CD4-positive, alpha-beta memory T cell (primary cell): Measurements from ENCODE around the gene CREG1. TPM values are rescaled to one million over a fixed set of nuclear protein-coding genes. Genes with fewer than 3 reads are reported as not detected.

ENCODE experiments used
- CTCF ChIA-PET: fragments of 350-600 bp; sonication (Branson Sonifier 250); formaldehyde crosslinking; loops from one replicate; lab custom pipeline; 2021; ENCODE audit warnings: inconsistent platforms; ENCODE audit not compliant: partially characterized antibody; lab: Charles Lee
- POLR2A ChIA-PET: fragments of 350-600 bp; sonication (Branson Sonifier 250); formaldehyde crosslinking; loops from one replicate; lab custom pipeline; 2021; ENCODE audit not compliant: partially characterized antibody; lab: Charles Lee
- DNase-seq, 5 donors: peaks; one replicate each; pipeline versions ENCODE4 v3.0.0 to v3.0.0-alpha.2; 2020 to 2022; ENCODE audit warnings: mixed read lengths in 1 of 5
- H3K27ac ChIP-seq: one replicate; pipeline ENCODE4 v1.7.0; 2013; ENCODE audit warnings: low read depth, low read length
- H3K27me3 ChIP-seq: 2 replicates; pipeline ENCODE4 v1.7.0; 2013; ENCODE audit warnings: mild to moderate bottlenecking, low read length, moderate library complexity; ENCODE audit not compliant: insufficient read depth
- H3K36me3 ChIP-seq: 2 replicates; pipeline ENCODE4 v1.7.0; 2013; ENCODE audit warnings: mild to moderate bottlenecking, low read length, moderate library complexity; ENCODE audit not compliant: insufficient read depth
- H3K4me1 ChIP-seq: 2 replicates; pipeline ENCODE4 v1.7.0; 2013; ENCODE audit warnings: mild to moderate bottlenecking, low read length, moderate library complexity; ENCODE audit not compliant: insufficient read depth
- H3K4me3 ChIP-seq, 2 donors: one replicate each; pipeline ENCODE4 v1.7.0; 2013; ENCODE audit warnings: low read length in 2 of 2, mild to moderate bottlenecking in 1 of 2
- H3K9me3 ChIP-seq, 2 donors: one replicate each; pipeline ENCODE4 v1.7.0; 2013; ENCODE audit warnings: low read length in 2 of 2, control low read depth in 1 of 2; ENCODE audit not compliant: control insufficient read depth in 1 of 2
- H3K27ac Mint-ChIP-seq, 7 donors: one replicate each; pipeline ENCODE4 v1.8.0; 2020 to 2021; ENCODE audit warnings: mixed read lengths in 7 of 7, mild to moderate bottlenecking in 6 of 7, inconsistent platforms in 3 of 7, moderate library complexity in 3 of 7
- H3K27me3 Mint-ChIP-seq, 2 donors: one replicate each; pipeline ENCODE4 v1.8.0; 2020 to 2021; ENCODE audit warnings: mixed read lengths in 2 of 2
- H3K36me3 Mint-ChIP-seq, 2 donors: one replicate each; pipeline ENCODE4 v1.8.0; 2020 to 2021; ENCODE audit warnings: mixed read lengths in 2 of 2, inconsistent platforms in 1 of 2, mild to moderate bottlenecking in 1 of 2
- H3K4me1 Mint-ChIP-seq, 4 donors: one replicate each; pipeline ENCODE4 v1.8.0; 2020 to 2021; ENCODE audit warnings: mixed read lengths in 4 of 4, mild to moderate bottlenecking in 1 of 4
- H3K4me3 Mint-ChIP-seq, 8 donors: one replicate each; pipeline ENCODE4 v1.8.0; 2020 to 2021; ENCODE audit warnings: mixed read lengths in 8 of 8, mild to moderate bottlenecking in 7 of 8, moderate library complexity in 6 of 8, inconsistent platforms in 3 of 8
- H3K9me3 Mint-ChIP-seq, 8 donors: one replicate each; pipeline ENCODE4 v1.8.0; 2020 to 2021; ENCODE audit warnings: mixed read lengths in 8 of 8, mild to moderate bottlenecking in 5 of 8, inconsistent platforms in 3 of 8, moderate library complexity in 1 of 8
- intact Hi-C: fragments of 100-400 bp; cut with micrococcal nuclease; formaldehyde crosslinking; loops from one replicate; pipeline ENCODE4 v1.15.1; 2023
- polyA plus RNA-seq, 2 donors: library from polyadenylated mRNA; unstranded; fragments of 300-500 nt; fragmentation: Illumina TruSeq; gene quantifications; one replicate each; pipeline ENCODE4 v1.2.3, GENCODE V29; 2021
- total RNA-seq, 2 experiments: library from RNA; stranded (reverse); gene quantifications; one replicate each; pipeline ENCODE4 v1.2.3, GENCODE V29; 2021

The CREG1 gene
- total and polyA plus RNA-seq, 4 experiments from 2014 or later: 19.4 to 27.7 (median 21.3) TPM

DNA sequence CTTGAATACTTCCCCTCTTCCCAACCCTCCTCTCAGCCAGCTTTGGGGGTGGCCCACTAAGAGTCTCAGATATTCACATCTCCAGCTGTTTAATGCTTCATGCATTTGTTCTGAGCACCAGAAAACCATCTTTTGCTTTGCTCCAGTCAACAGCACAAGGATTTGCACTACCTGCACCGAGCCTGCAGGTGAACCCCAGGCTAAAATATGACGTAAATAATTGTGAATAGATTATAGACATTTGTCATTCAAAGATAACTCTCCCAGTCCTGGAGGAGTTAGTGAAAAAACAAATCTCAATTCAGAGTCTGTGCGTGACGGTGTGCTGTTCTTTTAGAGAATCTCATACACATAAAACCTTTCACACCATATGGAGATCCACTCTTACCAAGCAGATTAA is 42.7 kb downstream of the CREG1 start:
- Histone ChIP-seq H3K9me3 (no peaks in the 10 kb centered on the region), H3K4me3 (no peak overlapping the region), H3K4me1 (peaks cover 97% of the 10 kb centered on the region), H3K27me3 (no peaks in the 10 kb centered on the region), H3K27ac (peak overlapping the region; percentile 16), H3K36me3 (peaks cover 3% of the 10 kb centered on the region)
- Mint-ChIP-seq H3K4me1 (peaks cover 55 to 92% (median 75%) of the 10 kb centered on the region in 4 donors), H3K27ac (peak overlapping the region; percentile 84 to 100 (median 89)), H3K27me3 (no peaks in the 10 kb centered on the region), H3K4me3 (peak overlapping the region; percentile 60 to 90 (median 84)), H3K9me3 (no peaks in the 10 kb centered on the region), H3K36me3 (peaks cover 52 to 77% of the 10 kb centered on the region in 2 donors)
- intact Hi-C loops: no loop called here
- DNase-seq: no peak
- ChIA-PET CTCF (interaction anchor here (1.5 to 1.6 kb wide), 2 partner anchors 15 to 37 kb away, joined by 3 read pairs; no protein-coding TSS in a partner anchor), POLR2A (interaction anchor here (0.7 to 4.9 kb wide), 4 partner anchors 8 to 56 kb away, joined by 3 to 26 read pairs (median 6); partner anchors contain the start of gene CD247)

GRCh38 chr1:167510244-167510643 is 43.3 kb downstream of the CREG1 start:
- intact Hi-C loops: no loop called here
- Histone ChIP-seq H3K9me3 (no peaks in the 10 kb centered on the region), H3K27me3 (no peaks in the 10 kb centered on the region), H3K36me3 (peaks cover 3% of the 10 kb centered on the region), H3K4me3 (peak overlapping the region; percentile 5 to 15), H3K27ac (peak overlapping the region; percentile 16), H3K4me1 (peaks cover 97% of the 10 kb centered on the region)
- no peak for DNase-seq
- no peaks in the 10 kb centered on the region for H3K27me3 Mint-ChIP-seq
- no peaks in the 10 kb centered on the region for H3K9me3 Mint-ChIP-seq
- peaks cover 57 to 92% (median 75%) of the 10 kb centered on the region in 4 donors for H3K4me1 Mint-ChIP-seq
- peaks cover 48 to 77% of the 10 kb centered on the region in 2 donors for H3K36me3 Mint-ChIP-seq
- POLR2A ChIA-PET: interaction anchor here (0.7 to 4.9 kb wide), 12 partner anchors 9 to 62 kb away, joined by 3 to 26 read pairs (median 4); partner anchors contain the start of gene CD247
- CTCF ChIA-PET: interaction anchor here (1.2 to 2.9 kb wide), 5 partner anchors 8 to 37 kb away, joined by 3 to 25 read pairs (median 3); partner anchors contain the start of gene CD247
- H3K4me3 Mint-ChIP-seq: peak overlapping the region; percentile 60 to 90 (median 82)
- peak overlapping the region; percentile 4 to 100 (median 89) for H3K27ac Mint-ChIP-seq

DNA sequence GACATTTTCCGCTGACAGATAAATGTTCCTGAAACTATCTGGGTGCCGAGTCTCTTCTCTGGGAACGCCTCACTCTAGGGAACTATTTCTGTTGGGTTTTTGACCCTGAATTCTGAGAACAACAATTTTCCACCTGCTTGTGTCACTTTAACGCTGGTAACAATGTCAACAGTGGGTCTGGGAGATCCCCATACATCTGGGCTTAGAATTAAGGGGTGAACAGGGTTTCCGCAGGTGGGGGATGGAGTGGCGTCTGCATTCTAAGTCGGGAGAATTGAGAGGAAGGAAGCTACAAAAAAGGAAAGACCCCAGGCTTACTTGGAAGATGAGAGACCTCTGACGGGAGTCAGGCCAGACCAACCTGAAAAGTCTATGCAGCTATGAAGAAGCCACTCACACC is 44.0 kb downstream of the CREG1 start:
- POLR2A ChIA-PET: interaction anchor here (0.7 to 4.9 kb wide), 13 partner anchors 8 to 62 kb away, joined by 3 to 26 read pairs (median 3); partner anchors contain the start of gene CD247
- H3K27me3 ChIP-seq: no peaks in the 10 kb centered on the region
- Mint-ChIP-seq H3K4me3 (peak overlapping the region; percentile 24 to 90 (median 76)), H3K4me1 (peaks cover 62 to 95% (median 77%) of the 10 kb centered on the region in 4 donors), H3K27me3 (no peaks in the 10 kb centered on the region), H3K36me3 (peaks cover 53 to 77% of the 10 kb centered on the region in 2 donors), H3K9me3 (no peaks in the 10 kb centered on the region), H3K27ac (peak overlapping the region; percentile 4 to 100 (median 91))
- CTCF ChIA-PET: interaction anchor here (1.2 to 2.9 kb wide), 4 partner anchors 8 to 25 kb away, joined by 3 to 25 read pairs (median 4); partner anchors contain the start of gene CD247
- H3K4me1 ChIP-seq: peaks cover 97% of the 10 kb centered on the region
- intact Hi-C loops: no loop called here
- H3K36me3 ChIP-seq: peaks cover 4% of the 10 kb centered on the region
- no peaks in the 10 kb centered on the region for H3K9me3 ChIP-seq
- H3K4me3 ChIP-seq: peak overlapping the region in 1 of 2 donors; percentile 5
- peak overlapping the region; percentile 23 for H3K27ac ChIP-seq
- DNase-seq: peak in 2 of 5 donors; percentile 37 to 72

GRCh38 chr1:167507719-167508118 is 45.8 kb downstream of the CREG1 start:
- H3K9me3 Mint-ChIP-seq: no peaks in the 10 kb centered on the region
- no peaks in the 10 kb centered on the region for H3K27me3 ChIP-seq
- peak overlapping the region in 2 of 8 donors; percentile 47 to 86 for H3K4me3 Mint-ChIP-seq
- no peak for DNase-seq
- H3K4me1 Mint-ChIP-seq: peaks cover 71 to 98% (median 83%) of the 10 kb centered on the region in 4 donors
- peak overlapping the region; percentile 1 for H3K27ac ChIP-seq
- no peak overlapping the region for H3K4me3 ChIP-seq
- peaks cover 67 to 83% of the 10 kb centered on the region in 2 donors for H3K36me3 Mint-ChIP-seq
- peaks cover 12% of the 10 kb centered on the region for H3K36me3 ChIP-seq
- CTCF ChIA-PET: interaction anchor here (0.8 to 2.9 kb wide), 4 partner anchors 10 to 65 kb away, joined by 3 to 25 read pairs (median 4); partner anchors contain the start of gene CD247
- no peaks in the 10 kb centered on the region for H3K9me3 ChIP-seq
- POLR2A ChIA-PET: interaction anchor here (1.2 to 17.1 kb wide), 6 partner anchors 9 to 61 kb away, joined by 3 to 236 read pairs (median 6); partner anchors contain the start of gene CD247
- peak overlapping the region in 5 of 7 donors; percentile 32 to 100 (median 70) for H3K27ac Mint-ChIP-seq
- peaks cover 98% of the 10 kb centered on the region for H3K4me1 ChIP-seq
- intact Hi-C loops: loop anchor here (1.0 kb wide), 1 partner anchor 11 kb away; the partner anchor contains the start of gene CD247
- no peaks in the 10 kb centered on the region for H3K27me3 Mint-ChIP-seq

DNA sequence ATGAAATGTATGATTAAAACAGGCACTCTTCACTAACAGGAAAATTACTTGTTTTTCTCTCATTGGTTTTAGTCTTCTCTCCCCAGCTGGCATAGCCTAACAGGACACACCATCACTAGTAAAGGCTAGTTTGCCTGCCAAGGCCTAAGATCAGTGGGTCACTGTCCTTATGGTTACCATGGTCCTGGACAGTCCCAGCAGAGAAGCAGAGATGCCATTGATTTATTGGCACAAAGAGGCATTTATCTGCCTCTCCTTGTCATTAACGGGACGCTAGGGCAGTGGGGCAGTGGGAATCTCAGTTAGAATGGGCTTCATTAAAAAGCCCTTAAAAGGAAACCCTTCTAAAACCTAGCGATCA is 49.1 kb downstream of the CREG1 start:
- H3K4me3 Mint-ChIP-seq: peak overlapping the region in 7 of 8 donors; percentile 6 to 88 (median 27)
- H3K4me3 ChIP-seq: no peak overlapping the region
- no peaks in the 10 kb centered on the region for H3K9me3 ChIP-seq
- no peak for DNase-seq
- POLR2A ChIA-PET: interaction anchor here (0.8 to 17.1 kb wide), 3 partner anchors 13 to 49 kb away, joined by 3 to 236 read pairs (median 7); partner anchors contain the start of gene CD247
- H3K27me3 Mint-ChIP-seq: no peaks in the 10 kb centered on the region
- H3K36me3 ChIP-seq: peaks cover 18% of the 10 kb centered on the region
- H3K27me3 ChIP-seq: no peaks in the 10 kb centered on the region
- H3K4me1 Mint-ChIP-seq: peaks cover 75 to 99% (median 82%) of the 10 kb centered on the region in 4 donors
- H3K4me1 ChIP-seq: peaks cover 98% of the 10 kb centered on the region
- CTCF ChIA-PET: interaction anchor here (1.3 to 2.7 kb wide), 2 partner anchors 11 to 14 kb away, joined by 5 to 21 read pairs; partner anchors contain the start of gene CD247
- H3K27ac Mint-ChIP-seq: peak overlapping the region in 6 of 7 donors; percentile 36 to 100 (median 74)
- no peak overlapping the region for H3K27ac ChIP-seq
- no peaks in the 10 kb centered on the region for H3K9me3 Mint-ChIP-seq
- H3K36me3 Mint-ChIP-seq: peaks cover 60 to 81% of the 10 kb centered on the region in 2 donors
- intact Hi-C loops: no loop called here

DNA sequence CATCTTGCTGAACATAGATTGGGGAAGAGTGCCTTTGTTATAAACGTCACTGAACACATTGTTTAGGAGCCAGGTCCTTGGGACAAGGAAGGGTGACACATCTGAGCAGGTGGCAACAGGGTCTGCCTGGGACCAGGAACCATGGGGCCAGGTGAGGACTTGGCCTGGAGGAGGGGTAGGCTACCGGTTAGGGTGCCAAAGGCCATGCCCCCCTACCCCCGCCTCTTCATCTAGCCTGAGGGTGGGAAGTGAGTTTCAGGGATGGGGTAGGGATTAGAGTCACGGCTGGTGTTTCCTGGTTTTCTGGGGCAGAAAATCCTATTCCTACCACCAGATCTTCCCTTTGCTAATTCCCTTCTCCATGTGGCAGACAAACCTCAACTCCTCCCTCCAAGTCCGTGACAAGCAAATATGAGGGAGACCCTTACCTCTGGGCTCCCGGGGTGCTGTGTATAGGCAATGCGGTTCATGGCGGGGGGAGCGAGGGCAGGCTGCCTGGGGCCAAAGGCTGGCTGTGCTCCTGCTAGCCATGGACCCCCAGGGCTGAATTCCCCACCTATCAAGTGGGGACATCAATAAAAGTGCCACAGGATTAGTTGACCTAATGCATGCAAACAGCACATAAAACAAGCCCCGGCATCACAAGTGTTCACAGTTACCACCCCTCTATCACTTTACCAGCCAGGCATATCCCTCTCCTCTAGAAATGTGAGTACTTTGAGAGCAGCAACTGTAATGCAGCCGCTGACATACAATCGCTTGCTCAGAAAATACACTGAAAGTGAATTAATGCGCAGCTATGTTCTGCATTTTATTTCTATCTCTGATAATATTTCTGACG is 49.7 kb downstream of the CREG1 start:
- peak overlapping the region; percentile 36 to 100 (median 78) for H3K27ac Mint-ChIP-seq
- H3K4me1 Mint-ChIP-seq: peaks cover 75 to 99% (median 84%) of the 10 kb centered on the region in 4 donors
- H3K27me3 ChIP-seq: no peaks in the 10 kb centered on the region
- ChIA-PET CTCF (interaction anchor here (1.0 to 4.5 kb wide), 3 partner anchors 31 to 60 kb away, joined by 3 to 24 read pairs (median 4); no protein-coding TSS in a partner anchor), POLR2A (interaction anchor here (17.1 kb wide), 1 partner anchor 13 kb away, joined by 236 read pairs; the partner anchor contains the start of gene CD247)
- intact Hi-C loops: no loop called here
- no peak overlapping the region for H3K4me3 ChIP-seq
- H3K9me3 Mint-ChIP-seq: no peaks in the 10 kb centered on the region
- peaks cover 24% of the 10 kb centered on the region for H3K36me3 ChIP-seq
- no peak overlapping the region for H3K27ac ChIP-seq
- no peaks in the 10 kb centered on the region for H3K27me3 Mint-ChIP-seq
- peaks cover 57 to 84% of the 10 kb centered on the region in 2 donors for H3K36me3 Mint-ChIP-seq
- H3K4me1 ChIP-seq: peaks cover 99% of the 10 kb centered on the region
- H3K4me3 Mint-ChIP-seq: peak overlapping the region in 7 of 8 donors; percentile 37 to 88 (median 63)
- DNase-seq: no peak
- no peaks in the 10 kb centered on the region for H3K9me3 ChIP-seq
